D341Med (cell line): Measurements from ENCODE around the gene NTN1.
"Not testable (repeated sequence)": the region's sequence is repeated elsewhere in the genome, so short reads cannot be mapped to it uniquely, and the experiment has no call there.

Experiments used
- DNase-seq: peaks from one replicate; pipeline ENCODE4 v3.0.0; 2012; ENCODE audit warnings: low spot score

Gene NTN1

GRCh38 chr17:9021158-9021991 is at the start of gene NTN1:
Gene NTN1, plus strand, starts transcription at chr17:9021510. Its CDS starts 864 bp downstream, at chr17:9022374.
- peak; percentile 59 for DNase-seq

DNA sequence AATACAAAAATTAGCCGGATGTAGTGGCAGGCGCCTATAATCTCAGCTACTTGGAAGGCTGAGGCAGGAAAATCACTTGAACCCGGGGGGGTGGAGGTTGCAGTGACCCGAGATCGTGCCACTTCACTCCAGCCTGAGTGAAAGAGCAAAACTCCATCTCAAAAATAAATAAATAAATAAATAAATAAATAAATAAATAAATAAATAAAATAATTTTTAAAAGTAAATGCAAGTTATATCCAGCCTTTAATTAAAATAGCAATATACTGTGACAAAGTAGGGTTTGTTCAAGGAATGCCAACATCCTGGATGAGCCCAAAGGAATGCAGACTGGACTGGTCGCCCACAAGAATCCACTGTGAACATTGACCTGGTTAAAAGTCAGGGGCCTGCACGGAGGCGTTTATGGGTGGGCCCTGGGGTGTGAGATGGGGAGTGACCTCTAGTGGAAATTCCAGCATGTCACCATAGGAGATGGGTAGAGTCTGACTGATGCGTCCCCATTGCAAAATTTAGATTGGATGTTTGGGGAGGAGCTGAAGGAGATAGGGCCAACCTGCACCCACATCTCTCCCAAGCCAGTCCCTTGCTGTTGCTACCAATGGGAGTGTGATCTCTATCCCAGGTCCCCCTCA is 46.1 kb upstream of the NTN1 start:
- no peak for DNase-seq

DNA sequence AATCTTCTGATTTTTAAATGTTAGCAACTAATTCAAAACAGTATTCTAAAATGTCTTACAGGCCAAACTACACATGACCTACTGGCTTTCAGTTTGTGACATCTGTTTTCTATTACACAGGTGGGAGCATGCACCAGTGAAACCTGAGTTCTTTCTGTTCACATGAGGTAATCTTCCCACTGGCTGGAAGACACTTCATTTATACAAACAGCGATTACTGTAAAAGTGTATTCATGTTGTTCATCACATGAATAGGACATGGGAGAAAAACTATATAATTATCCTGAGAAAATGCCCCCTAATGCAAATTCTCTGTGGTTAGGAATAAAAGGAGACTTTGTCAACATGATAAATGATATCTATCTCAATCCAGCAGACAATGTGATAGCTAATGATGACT is 44.7 kb upstream of the NTN1 start:
- no peak for DNase-seq

GRCh38 chr17:8979715-8980114 is 41.6 kb upstream of the NTN1 start:
- no peak for DNase-seq

- DNase-seq = no peak
Observed at GRCh38 chr17:8981443-8981842, 39.9 kb upstream of the NTN1 start.

GRCh38 chr17:8984225-8984624 is 37.1 kb upstream of the NTN1 start:
- not testable (repeated sequence) for DNase-seq

DNA sequence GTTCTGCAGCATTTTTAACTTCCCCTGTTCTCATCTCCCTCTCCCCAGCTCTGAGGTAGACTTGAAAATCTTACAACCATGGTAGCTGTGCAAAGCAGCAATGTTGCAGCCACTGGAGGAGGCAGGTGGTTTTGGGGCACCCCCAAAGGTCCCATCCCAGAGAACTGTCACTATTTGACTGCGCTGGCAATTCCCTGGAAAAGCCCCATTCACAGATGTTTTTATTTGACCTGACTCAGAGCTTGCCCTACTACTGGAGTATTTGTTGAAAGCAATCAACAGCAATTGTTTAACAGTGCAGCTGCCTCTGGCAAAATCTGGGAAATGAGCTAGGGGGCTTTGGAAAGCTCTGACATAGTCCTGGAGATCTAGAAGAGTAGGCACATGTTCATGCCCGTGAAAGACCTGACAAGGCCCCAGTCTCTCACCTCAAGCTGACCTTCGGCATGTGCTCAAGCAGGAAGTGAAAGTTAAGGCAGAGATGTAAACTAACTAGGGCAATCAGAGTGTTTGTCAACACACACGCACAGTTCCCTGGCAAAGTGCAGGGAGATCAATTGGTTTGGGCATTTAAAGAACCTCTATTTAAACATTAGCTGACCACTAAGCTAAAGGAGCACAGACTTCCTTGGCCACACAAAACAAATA is 36.1 kb upstream of the NTN1 start:
- DNase-seq = no peak

DNA sequence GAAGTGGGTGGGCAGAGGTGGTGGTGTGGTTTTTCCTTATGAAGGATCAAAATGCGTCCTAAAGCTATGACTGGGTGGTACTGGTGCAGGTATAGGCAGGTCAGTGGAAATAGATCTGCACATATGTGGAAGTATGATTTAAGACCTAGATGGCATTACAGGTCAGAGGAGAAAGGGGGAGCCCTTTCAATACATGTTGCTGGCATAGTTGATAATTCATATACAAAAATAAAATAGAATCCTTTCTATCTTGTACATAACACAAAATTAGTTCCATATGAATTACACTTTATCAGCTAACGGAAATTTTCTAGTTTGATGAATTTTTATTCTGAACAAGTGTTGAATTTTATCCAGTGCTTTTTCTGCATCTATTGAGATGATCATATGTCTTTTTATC is 35.0 kb upstream of the NTN1 start:
- DNase-seq = no peak

GRCh38 chr17:8988263-8988935 is 32.9 kb upstream of the NTN1 start:
- not testable (repeated sequence) for DNase-seq

DNA sequence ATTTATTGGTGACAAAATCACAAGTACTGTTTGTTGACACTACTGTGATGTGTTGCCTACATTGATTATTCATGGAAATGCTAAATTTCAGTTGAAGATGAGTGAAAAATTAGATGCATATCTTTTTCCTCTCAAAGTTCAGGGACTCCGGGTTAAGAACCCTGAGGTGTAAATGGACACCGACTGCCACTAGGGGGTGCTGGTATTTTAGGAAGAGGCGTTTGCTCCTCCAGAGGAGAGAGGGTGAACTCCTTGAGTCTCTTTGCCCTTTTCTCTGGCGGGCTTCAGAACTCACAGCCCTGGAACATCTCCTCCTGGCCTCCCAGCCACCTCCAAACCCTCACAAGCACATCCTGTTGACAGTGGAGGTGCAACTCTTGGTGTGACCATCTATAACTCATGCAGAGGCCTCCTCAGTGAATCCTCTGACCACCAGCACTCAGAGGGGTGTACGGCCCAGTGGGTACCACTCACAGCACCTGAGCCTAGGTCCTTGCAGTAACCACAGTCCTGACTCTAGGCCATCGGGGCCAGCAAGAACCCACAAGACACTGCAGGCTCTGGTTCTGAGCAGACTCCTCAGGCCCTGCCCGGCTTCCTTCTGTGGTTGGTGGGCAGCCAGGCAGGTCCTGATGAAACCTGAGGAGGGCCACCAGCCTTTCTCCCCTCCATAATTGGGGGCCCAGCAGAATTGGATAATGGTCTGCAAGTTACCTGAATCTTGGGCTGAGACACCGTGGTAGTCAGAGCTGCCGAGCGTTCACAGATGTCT is 29.6 kb upstream of the NTN1 start:
- peak; percentile 41 for DNase-seq

- DNase-seq = peak; percentile 43
Observed at GRCh38 chr17:8994319-8994718, 27.0 kb upstream of the NTN1 start.

GRCh38 chr17:8995711-8996110 is 25.6 kb upstream of the NTN1 start:
- DNase-seq = no peak

- peak; percentile 59 for DNase-seq
Observed at GRCh38 chr17:8997994-8998628, 23.2 kb upstream of the NTN1 start.

DNA sequence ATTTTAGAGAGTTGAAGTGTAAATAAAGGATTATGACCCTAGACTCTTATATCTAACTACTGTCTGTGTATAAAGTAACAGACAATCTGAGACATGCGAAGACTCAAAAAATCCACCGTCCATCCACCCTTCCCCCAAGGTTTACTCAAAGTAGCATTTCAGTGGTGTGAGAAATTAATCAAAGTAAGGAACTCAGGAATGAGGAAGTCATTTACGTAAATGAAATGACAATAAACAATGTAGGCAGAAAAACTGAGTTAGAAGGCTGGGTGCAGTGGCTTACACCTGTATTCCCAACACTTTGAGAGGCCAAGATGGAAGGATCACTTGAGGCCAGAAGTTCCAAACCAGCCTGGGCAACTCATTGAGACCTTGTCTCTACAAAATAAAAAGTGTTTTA is 19.8 kb upstream of the NTN1 start:
- DNase-seq = no peak

DNA sequence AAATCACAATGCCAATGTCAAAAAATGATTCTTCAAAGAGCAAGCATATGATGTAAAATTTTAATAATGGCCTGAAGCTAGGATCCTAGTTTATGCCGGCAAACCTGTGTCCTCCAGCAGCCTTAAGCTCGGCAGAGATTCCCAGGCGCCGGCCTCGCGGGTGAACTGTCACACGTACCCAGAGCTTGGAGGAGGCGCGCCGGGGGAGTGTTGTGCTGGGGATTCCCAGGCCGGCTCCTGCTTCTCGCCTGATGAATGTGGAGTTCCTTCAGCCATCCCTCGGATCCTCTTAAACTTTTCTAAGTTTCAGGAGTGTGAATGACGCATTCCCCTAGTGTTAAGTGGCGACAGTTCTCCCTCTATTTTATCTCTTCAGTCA is 19.1 kb upstream of the NTN1 start:
- no peak for DNase-seq

- peak; percentile 71 for DNase-seq
Observed at GRCh38 chr17:9002606-9003354, 18.5 kb upstream of the NTN1 start.

DNA sequence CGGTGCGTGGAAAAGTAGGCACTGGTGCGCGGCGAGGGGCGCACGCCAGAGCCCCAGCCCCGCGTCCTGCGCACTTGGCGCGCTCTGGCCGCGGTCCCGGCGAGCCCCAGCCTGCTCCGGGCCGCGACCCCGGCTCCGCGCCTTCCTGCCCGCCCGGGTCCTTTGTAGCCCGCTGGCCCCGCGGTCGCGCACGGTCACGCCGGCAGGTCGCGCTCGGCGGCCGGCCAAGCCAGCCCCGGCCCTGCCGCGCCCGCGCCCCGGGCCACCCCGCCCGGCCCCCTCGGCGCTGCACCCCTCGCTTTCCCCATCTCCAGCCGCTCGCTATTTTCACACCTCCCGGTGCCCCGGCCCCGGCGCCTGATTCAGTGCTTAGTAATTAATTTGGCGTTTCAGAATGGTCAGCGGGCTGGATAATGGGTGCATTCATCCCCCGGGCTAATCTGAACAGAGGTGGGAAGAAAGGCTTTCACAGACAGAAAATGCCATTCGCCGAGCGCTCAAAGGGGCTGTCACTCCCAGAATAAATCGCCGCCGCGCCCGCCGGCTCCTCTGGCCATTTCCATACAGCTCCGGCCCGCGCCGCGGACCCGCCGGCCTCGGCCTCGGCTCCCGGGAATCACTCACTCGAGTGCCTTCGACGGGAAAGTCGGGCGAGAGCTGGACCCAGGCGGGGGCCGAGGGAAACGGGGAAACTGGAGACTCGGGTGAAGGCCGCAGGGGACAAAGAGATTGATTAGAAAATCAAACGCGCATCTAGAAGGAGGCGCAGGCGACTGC is 17.8 kb upstream of the NTN1 start:
- DNase-seq = peak; percentile 43

DNA sequence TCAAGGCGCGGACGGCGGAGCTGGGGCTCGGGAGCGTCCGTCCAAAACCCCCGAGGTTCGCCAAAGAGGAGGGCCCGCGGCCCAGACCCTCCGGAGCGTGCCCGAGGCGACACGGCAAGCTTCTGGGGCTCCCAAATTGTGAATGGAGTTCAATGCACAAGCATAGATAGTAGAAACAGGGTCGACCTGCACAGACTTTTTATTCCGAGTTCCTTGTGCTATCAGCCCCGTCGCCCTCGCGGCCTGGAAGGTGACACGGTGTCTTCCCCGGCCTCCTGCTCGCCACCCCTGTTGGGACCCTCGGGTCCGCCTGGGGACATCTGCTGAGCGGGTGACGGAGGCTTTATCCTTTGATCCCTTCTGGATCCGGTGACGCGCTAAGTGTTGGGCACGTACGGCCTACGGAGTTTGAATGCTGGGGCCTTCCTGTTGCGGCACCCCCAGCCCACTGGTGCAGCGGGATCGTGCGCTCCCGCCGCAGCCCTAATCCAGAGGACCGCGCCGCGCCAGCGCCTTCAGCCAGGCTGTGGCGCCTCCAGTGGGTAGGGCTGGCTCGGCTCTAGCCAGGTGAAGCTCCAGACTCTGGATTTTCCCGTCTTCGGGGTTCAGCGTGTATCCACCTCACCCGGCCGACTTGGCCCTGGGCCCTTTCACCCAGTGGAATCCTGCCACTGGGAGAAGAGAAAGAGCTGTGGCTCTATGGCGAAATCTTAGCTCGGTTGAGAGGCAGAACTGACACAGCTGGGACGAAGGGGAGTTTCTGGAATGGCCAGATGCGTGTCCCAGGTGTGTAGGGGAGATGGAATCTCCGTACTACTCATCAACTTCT is 17.0 kb upstream of the NTN1 start:
- no peak for DNase-seq

DNA sequence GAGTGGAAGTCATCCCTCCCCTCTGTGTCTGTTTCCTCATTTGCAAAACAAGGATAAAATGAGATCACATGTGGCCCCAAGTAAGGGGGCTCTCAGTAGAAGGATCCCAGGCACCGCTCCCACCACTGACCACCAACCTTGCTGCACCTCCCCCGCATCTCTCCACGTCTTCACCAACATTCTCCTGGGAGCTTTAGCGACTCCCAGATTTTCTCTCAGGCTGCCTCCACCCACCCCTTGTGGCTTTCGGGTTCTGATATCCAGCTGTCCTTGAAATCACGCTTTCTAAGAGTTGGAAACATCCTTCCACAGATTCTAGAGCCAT is 16.4 kb upstream of the NTN1 start:
- no peak for DNase-seq
